Esophagus squamous epithelium (tissue), 4 donors: Measurements from ENCODE around the gene CLEC10A.

Experiments
- CTCF ChIP-seq, 6 experiments: fragments of 450-650 bp in 4 of 6; fragments of 200-600 bp in 2 of 6; sonication (generic) in 2 of 6; IDR thresholded peaks; one replicate each; pipeline ENCODE4 v1.5.1; 2016 to 2019; ENCODE audit warnings: antibody characterized with exemption in 6 of 6, mild to moderate bottlenecking in 4 of 6, moderate library complexity in 4 of 6
- POLR2A ChIP-seq, 4 donors: fragments of 450-650 bp; IDR thresholded peaks; one replicate each; pipeline ENCODE4 v1.6.1; 2017; ENCODE audit warnings: antibody characterized with exemption in 4 of 4, mild to moderate bottlenecking in 4 of 4, moderate library complexity in 3 of 4

GRCh38 chr17:7047566-7047965, 32.5 kb downstream of the CLEC10A start:
- TF ChIP-seq POLR2A (IDR thresholded peaks at IDR 0.05) (no peak), CTCF (IDR thresholded peaks at IDR 0.05) (no peak)
